Hematopoietic multipotent progenitor cell treated with erythropoietin and hydrocortisone succinate and interleukin-3 and kit ligand, for 4 days (in vitro differentiated cells): ENCODE results near the gene YKT6.
"Not testable (repeated sequence)": the region's sequence is repeated elsewhere in the genome, so short reads cannot be mapped to it uniquely, and the experiment has no call there.

Experiments
- DNase-seq: peaks from one replicate; pipeline ENCODE4 v3.0.0-alpha.2; 2015

YKT6 gene

GRCh38 chr7:44194069-44194468 is 6.7 kb upstream of the YKT6 start:
- DNase-seq: peak; percentile 47

- no peak for DNase-seq
Observed at GRCh38 chr7:44194562-44195145, 6.1 kb upstream of the YKT6 start.

GRCh38 chr7:44195889-44196288 is 4.9 kb upstream of the YKT6 start:
- no peak for DNase-seq

- peak; percentile 76 for DNase-seq
Observed at GRCh38 chr7:44196450-44196872, 4.3 kb upstream of the YKT6 start.

GRCh38 chr7:44197474-44197873 is 3.3 kb upstream of the YKT6 start:
- DNase-seq: no peak

GRCh38 chr7:44200163-44200562 is 615 bp upstream of the YKT6 start:
- DNase-seq: not testable (repeated sequence)

GRCh38 chr7:44201813-44202212 is 1.0 kb downstream of the YKT6 start:
- DNase-seq: no peak

GRCh38 chr7:44206008-44206407 is 5.2 kb downstream of the YKT6 start:
- no peak for DNase-seq

GRCh38 chr7:44208085-44208484 is 7.3 kb downstream of the YKT6 start:
- DNase-seq: no peak

GRCh38 chr7:44210107-44210506 is 9.3 kb downstream of the YKT6 start:
- no peak for DNase-seq

- DNase-seq: no peak
Observed at GRCh38 chr7:44211126-44211675, 10.4 kb downstream of the YKT6 start.

GRCh38 chr7:44212018-44212417 is 11.2 kb downstream of the YKT6 start:
- no peak for DNase-seq

GRCh38 chr7:44212581-44213184 is 11.9 kb downstream of the YKT6 start:
- no peak for DNase-seq

GRCh38 chr7:44213206-44213876 is 12.6 kb downstream of the YKT6 start:
- DNase-seq: no peak

- DNase-seq: peak; percentile 30
Observed at GRCh38 chr7:44213877-44214388, 13.2 kb downstream of the YKT6 start.

GRCh38 chr7:44215531-44215930 is 14.8 kb downstream of the YKT6 start:
- no peak for DNase-seq

- no peak for DNase-seq
Observed at GRCh38 chr7:44216019-44216418, 15.2 kb downstream of the YKT6 start.

- no peak for DNase-seq
Observed at GRCh38 chr7:44216521-44217222, 15.9 kb downstream of the YKT6 start.

- no peak for DNase-seq
Observed at GRCh38 chr7:44217223-44217714, 16.5 kb downstream of the YKT6 start.

- no peak for DNase-seq
Observed at GRCh38 chr7:44217852-44218402, 17.1 kb downstream of the YKT6 start.

- DNase-seq: no peak
Observed at GRCh38 chr7:44218418-44219201, 17.8 kb downstream of the YKT6 start.
